ENCODE results near the gene RGL1. TPM values are rescaled to one million over a fixed set of nuclear protein-coding genes. Genes with fewer than 3 reads are reported as not detected.

The RGL1 gene
- total and polyA plus RNA-seq, 2 experiments from 2014 or later: 17.9 to 30.7 TPM

DNA sequence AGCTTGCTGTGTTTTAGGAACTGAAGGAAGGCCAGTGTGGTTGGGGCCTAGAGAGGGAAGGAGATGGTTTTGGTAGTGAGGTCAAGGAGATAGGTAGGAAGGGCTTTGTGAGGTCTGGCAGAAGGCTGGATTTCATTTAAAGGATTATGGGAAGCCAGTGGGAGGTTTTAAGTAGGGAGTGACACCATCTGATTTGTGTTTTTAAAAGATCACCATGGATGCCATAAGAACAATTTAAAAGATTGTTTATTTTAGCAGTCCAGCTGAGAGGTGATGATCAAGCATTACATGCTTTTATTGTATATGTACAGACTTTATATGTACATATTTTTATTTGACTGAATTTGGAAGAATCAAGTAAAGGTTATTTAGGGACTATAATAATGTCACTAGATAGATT is 26.4 kb downstream of the RGL1 start:
- H4K20me1 ChIP-seq (ENCODE audit: insufficient read depth, poor library complexity, severe bottlenecking): peaks cover 5% of the 10 kb centered on the region
- H3K79me2 ChIP-seq: peaks cover 80% of the 10 kb centered on the region
- H3K9me3 ChIP-seq (ENCODE audit: low read depth): no peaks in the 10 kb centered on the region
- no peak overlapping the region for H3K4me3 ChIP-seq
- no peaks in the 10 kb centered on the region for H3K4me1 ChIP-seq (ENCODE audit: insufficient read depth)
- no peaks in the 10 kb centered on the region for H3K27me3 ChIP-seq
- H3K36me3 ChIP-seq (replicated peaks; ENCODE audit: insufficient read depth, low read depth): no peaks in the 10 kb centered on the region
- no peak overlapping the region for H3K4me2 ChIP-seq
- no peak overlapping the region for H3K27ac ChIP-seq
- no peaks in the 10 kb centered on the region for H3K9me2 ChIP-seq (replicated peaks; ENCODE audit: insufficient read depth)
- H2AFZ ChIP-seq: no peak overlapping the region
- DNase-seq (ENCODE audit: low spot score): no peak
- TF ChIP-seq EZH2 (IDR thresholded peaks at IDR 0.05; ENCODE audit: borderline replicate concordance) (no peak), EZH2phosphoT487 (IDR thresholded peaks at IDR 0.05; ENCODE audit: low read depth, severe bottlenecking, unreplicated experiment) (no peak)

DNA sequence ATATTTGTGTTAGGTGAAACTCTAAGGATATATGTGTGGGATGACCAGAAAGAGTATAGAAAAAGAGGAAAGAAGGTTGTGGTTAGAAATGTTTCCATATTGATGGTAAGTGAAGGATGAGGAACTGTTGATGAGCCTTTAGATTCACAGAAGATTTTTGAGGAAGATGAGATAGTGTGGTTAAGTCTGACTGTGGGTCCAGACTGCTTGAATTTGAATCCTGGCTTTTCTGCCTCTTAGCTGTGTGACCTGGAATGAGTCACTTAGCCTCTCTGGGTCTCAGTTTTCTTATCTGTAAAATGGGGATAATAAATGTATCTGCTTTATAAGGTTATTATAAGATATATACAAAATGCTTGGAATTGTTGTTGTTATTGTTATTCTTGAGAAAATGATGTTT is 27.5 kb downstream of the RGL1 start:
- Histone ChIP-seq H3K4me1 (ENCODE audit: insufficient read depth) (no peaks in the 10 kb centered on the region), H3K9me2 (replicated peaks; ENCODE audit: insufficient read depth) (no peaks in the 10 kb centered on the region), H4K20me1 (ENCODE audit: insufficient read depth, poor library complexity, severe bottlenecking) (peaks cover 5% of the 10 kb centered on the region), H3K79me2 (peaks cover 80% of the 10 kb centered on the region), H3K4me3 (no peak overlapping the region), H2AFZ (no peak overlapping the region), H3K36me3 (replicated peaks; ENCODE audit: insufficient read depth, low read depth) (no peaks in the 10 kb centered on the region), H3K9me3 (ENCODE audit: low read depth) (no peaks in the 10 kb centered on the region), H3K27me3 (no peaks in the 10 kb centered on the region), H3K27ac (no peak overlapping the region), H3K4me2 (no peak overlapping the region)
- no peak for TF ChIP-seq EZH2phosphoT487 (IDR thresholded peaks at IDR 0.05; ENCODE audit: low read depth, severe bottlenecking, unreplicated experiment)
- TF ChIP-seq EZH2 (IDR thresholded peaks at IDR 0.05; ENCODE audit: borderline replicate concordance): no peak
- TF ChIP-seq, protein P1, sequence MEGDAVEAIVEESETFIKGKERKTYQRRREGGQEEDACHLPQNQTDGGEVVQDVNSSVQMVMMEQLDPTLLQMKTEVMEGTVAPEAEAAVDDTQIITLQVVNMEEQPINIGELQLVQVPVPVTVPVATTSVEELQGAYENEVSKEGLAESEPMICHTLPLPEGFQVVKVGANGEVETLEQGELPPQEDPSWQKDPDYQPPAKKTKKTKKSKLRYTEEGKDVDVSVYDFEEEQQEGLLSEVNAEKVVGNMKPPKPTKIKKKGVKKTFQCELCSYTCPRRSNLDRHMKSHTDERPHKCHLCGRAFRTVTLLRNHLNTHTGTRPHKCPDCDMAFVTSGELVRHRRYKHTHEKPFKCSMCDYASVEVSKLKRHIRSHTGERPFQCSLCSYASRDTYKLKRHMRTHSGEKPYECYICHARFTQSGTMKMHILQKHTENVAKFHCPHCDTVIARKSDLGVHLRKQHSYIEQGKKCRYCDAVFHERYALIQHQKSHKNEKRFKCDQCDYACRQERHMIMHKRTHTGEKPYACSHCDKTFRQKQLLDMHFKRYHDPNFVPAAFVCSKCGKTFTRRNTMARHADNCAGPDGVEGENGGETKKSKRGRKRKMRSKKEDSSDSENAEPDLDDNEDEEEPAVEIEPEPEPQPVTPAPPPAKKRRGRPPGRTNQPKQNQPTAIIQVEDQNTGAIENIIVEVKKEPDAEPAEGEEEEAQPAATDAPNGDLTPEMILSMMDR (IDR thresholded peaks at IDR 0.05; ENCODE audit: poor library complexity): no peak
- no peak for DNase-seq (ENCODE audit: low spot score)

DNA sequence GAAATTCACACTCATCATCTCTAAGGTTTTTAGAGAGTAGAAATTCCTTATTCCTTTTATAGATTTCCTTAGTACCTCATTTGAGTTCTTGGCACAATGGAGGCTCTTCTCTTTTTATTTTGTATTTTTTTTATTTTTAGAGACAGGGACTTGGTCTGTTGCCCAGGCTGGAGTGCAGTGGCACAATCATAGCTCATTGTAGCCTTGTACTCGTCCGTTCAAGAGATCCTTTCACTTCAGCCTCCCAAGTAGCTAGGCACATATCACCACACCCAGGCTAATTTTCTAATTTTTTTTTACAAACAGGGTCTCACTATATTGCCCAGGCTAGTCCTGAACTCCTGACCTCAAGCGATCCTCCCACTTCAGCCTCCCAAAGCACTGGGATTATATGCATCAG is 29.6 kb downstream of the RGL1 start:
- WGBS (ENCODE audit: low lambda C conversion rate, missing lambda C conversion rate): 86% methylated on average over 3 of the region's 3 CpGs

DNA sequence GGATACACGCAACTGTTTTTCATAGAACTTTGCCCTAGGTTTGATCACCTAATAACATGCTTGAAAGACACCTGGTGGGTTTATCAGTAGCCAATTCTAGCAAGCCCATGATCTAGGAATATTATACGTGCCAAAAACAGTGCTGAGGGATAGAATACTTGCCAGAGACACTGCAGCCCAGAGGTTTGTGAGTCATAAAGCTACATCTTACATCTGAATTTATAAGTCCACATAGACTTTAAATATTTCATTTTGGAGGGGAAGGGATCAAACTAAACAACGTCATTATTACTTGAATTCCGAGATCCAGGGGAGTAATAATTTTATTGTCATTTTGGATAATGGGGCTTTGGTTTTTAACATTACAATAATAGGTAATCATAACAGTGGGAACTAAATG is 31.7 kb downstream of the RGL1 start:
- H3K36me3 ChIP-seq (replicated peaks; ENCODE audit: insufficient read depth, low read depth): no peaks in the 10 kb centered on the region
- H4K20me1 ChIP-seq (ENCODE audit: insufficient read depth, poor library complexity, severe bottlenecking): peaks cover 2% of the 10 kb centered on the region
- H3K9me3 ChIP-seq (ENCODE audit: low read depth): no peaks in the 10 kb centered on the region

More for the DNA sequence above, 29.6 kb downstream of the RGL1 start:
- no peaks in the 10 kb centered on the region for H3K36me3 ChIP-seq (replicated peaks; ENCODE audit: insufficient read depth, low read depth)
- no peak overlapping the region for H3K4me2 ChIP-seq
- peaks cover 65% of the 10 kb centered on the region for H3K79me2 ChIP-seq
- no peak overlapping the region for H3K27ac ChIP-seq
- TF ChIP-seq EZH2phosphoT487 (IDR thresholded peaks at IDR 0.05; ENCODE audit: low read depth, severe bottlenecking, unreplicated experiment): no peak
- TF ChIP-seq, protein P1 (IDR thresholded peaks at IDR 0.05; ENCODE audit: poor library complexity): no peak
- TF ChIP-seq EZH2 (IDR thresholded peaks at IDR 0.05; ENCODE audit: borderline replicate concordance): no peak
- no peak overlapping the region for H2AFZ ChIP-seq
- H3K9me3 ChIP-seq (ENCODE audit: low read depth): no peaks in the 10 kb centered on the region
- H3K27me3 ChIP-seq: no peaks in the 10 kb centered on the region
- no peaks in the 10 kb centered on the region for H3K4me1 ChIP-seq (ENCODE audit: insufficient read depth)
- DNase-seq (ENCODE audit: low spot score): no peak
- no peak overlapping the region for H3K4me3 ChIP-seq
- H4K20me1 ChIP-seq (ENCODE audit: insufficient read depth, poor library complexity, severe bottlenecking): peaks cover 5% of the 10 kb centered on the region
- no peaks in the 10 kb centered on the region for H3K9me2 ChIP-seq (replicated peaks; ENCODE audit: insufficient read depth)

More for the DNA sequence above, 31.7 kb downstream of the RGL1 start:
- Histone ChIP-seq H3K4me3 (no peak overlapping the region), H3K27me3 (no peaks in the 10 kb centered on the region), H3K79me2 (peaks cover 53% of the 10 kb centered on the region), H3K4me1 (ENCODE audit: insufficient read depth) (no peaks in the 10 kb centered on the region), H3K27ac (no peak overlapping the region), H3K4me2 (no peak overlapping the region), H3K9me2 (replicated peaks; ENCODE audit: insufficient read depth) (no peaks in the 10 kb centered on the region), H2AFZ (no peak overlapping the region)
- DNase-seq (ENCODE audit: low spot score): no peak
- 87% methylated on average over 4 of the region's 4 CpGs for WGBS (ENCODE audit: low lambda C conversion rate, missing lambda C conversion rate)
- no peak for TF ChIP-seq EZH2 (IDR thresholded peaks at IDR 0.05; ENCODE audit: borderline replicate concordance)
- TF ChIP-seq, protein P1 (IDR thresholded peaks at IDR 0.05; ENCODE audit: poor library complexity): no peak
- TF ChIP-seq EZH2phosphoT487 (IDR thresholded peaks at IDR 0.05; ENCODE audit: low read depth, severe bottlenecking, unreplicated experiment): no peak
